HL-60 (cell line): Measurements from ENCODE around the gene BLOC1S4.
"Not testable (repeated sequence)": the region's sequence is repeated elsewhere in the genome, so short reads cannot be mapped to it uniquely, and the experiment has no call there.

Source experiments
- GABPA ChIP-seq: IDR thresholded peaks from 2 replicates; pipeline ENCODE4 v1.6.1; 2012; ENCODE audit warnings: low read depth
- POLR2AphosphoS5 ChIP-seq: IDR thresholded peaks from 2 replicates; pipeline ENCODE4 v1.6.1; 2012; ENCODE audit warnings: low read depth
- SPI1 ChIP-seq: IDR thresholded peaks from 2 replicates; pipeline ENCODE4 v1.6.1; 2012; ENCODE audit warnings: low read depth, mild to moderate bottlenecking, borderline replicate concordance
- TF ChIP-seq, protein P1 (sequence below): IDR thresholded peaks from one replicate; pipeline ENCODE4 v1.5.1; 2011; ENCODE audit warnings: low read length, control low read depth, inconsistent platforms; ENCODE audit not compliant: insufficient read depth
- TF ChIP-seq, protein P2 (sequence below): IDR thresholded peaks from 2 replicates; pipeline ENCODE4 v1.6.1; 2012; ENCODE audit warnings: low read depth; ENCODE audit not compliant: insufficient replicate concordance

DNA sequence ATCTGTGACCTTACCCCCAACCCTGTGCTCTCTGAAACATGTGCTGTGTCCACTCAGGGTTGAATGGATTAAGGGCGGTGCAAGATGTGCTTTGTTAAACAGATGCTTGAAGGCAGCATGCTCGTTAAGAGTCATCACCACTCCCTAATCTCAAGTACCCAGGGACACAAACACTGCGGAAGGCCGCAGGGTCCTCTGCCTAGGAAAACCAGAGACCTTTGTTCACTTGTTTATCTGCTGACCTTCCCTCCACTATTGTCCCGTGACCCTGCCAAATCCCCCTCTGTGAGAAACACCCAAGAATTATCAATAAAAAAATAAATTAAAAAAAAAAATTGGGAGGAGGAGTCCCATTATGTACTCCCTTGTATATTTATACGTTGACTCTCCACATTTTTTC lies 40.4 kb downstream of the BLOC1S4 start:
- TF ChIP-seq POLR2AphosphoS5, SPI1, GABPA: not testable (repeated sequence)
- TF ChIP-seq, protein P1, sequence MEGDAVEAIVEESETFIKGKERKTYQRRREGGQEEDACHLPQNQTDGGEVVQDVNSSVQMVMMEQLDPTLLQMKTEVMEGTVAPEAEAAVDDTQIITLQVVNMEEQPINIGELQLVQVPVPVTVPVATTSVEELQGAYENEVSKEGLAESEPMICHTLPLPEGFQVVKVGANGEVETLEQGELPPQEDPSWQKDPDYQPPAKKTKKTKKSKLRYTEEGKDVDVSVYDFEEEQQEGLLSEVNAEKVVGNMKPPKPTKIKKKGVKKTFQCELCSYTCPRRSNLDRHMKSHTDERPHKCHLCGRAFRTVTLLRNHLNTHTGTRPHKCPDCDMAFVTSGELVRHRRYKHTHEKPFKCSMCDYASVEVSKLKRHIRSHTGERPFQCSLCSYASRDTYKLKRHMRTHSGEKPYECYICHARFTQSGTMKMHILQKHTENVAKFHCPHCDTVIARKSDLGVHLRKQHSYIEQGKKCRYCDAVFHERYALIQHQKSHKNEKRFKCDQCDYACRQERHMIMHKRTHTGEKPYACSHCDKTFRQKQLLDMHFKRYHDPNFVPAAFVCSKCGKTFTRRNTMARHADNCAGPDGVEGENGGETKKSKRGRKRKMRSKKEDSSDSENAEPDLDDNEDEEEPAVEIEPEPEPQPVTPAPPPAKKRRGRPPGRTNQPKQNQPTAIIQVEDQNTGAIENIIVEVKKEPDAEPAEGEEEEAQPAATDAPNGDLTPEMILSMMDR, result not testable (repeated sequence)
- TF ChIP-seq, protein P2, sequence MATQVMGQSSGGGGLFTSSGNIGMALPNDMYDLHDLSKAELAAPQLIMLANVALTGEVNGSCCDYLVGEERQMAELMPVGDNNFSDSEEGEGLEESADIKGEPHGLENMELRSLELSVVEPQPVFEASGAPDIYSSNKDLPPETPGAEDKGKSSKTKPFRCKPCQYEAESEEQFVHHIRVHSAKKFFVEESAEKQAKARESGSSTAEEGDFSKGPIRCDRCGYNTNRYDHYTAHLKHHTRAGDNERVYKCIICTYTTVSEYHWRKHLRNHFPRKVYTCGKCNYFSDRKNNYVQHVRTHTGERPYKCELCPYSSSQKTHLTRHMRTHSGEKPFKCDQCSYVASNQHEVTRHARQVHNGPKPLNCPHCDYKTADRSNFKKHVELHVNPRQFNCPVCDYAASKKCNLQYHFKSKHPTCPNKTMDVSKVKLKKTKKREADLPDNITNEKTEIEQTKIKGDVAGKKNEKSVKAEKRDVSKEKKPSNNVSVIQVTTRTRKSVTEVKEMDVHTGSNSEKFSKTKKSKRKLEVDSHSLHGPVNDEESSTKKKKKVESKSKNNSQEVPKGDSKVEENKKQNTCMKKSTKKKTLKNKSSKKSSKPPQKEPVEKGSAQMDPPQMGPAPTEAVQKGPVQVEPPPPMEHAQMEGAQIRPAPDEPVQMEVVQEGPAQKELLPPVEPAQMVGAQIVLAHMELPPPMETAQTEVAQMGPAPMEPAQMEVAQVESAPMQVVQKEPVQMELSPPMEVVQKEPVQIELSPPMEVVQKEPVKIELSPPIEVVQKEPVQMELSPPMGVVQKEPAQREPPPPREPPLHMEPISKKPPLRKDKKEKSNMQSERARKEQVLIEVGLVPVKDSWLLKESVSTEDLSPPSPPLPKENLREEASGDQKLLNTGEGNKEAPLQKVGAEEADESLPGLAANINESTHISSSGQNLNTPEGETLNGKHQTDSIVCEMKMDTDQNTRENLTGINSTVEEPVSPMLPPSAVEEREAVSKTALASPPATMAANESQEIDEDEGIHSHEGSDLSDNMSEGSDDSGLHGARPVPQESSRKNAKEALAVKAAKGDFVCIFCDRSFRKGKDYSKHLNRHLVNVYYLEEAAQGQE, result not testable (repeated sequence)
